Gastroesophageal sphincter (tissue), 4 donors: ENCODE data around the gene HAP1. TPM values are rescaled to one million over a fixed set of nuclear protein-coding genes. Genes with fewer than 3 reads are reported as not detected.

Experiments used
- ATAC-seq: fragments of 150-250 bp; one replicate; pipeline ENCODE4 v1.9.1; 2016; ENCODE audit warnings: mild to moderate bottlenecking, moderate library complexity
- H3K27ac ChIP-seq, 4 donors: fragments of 200-600 bp; sonication (generic) in 3 of 4; 1 replicate in 3 of 4; 2 replicates in 1 of 4; pipeline ENCODE4 v1.5.1; 2016 to 2019
- H3K27me3 ChIP-seq: fragments of 200-600 bp; sonication (generic); one replicate; pipeline ENCODE4 v1.5.1; 2019
- H3K36me3 ChIP-seq, 2 donors: fragments of 200-600 bp; sonication (generic); one replicate each; pipeline ENCODE4 v1.5.1; 2019; ENCODE audit warnings: control low read depth in 1 of 2
- H3K4me1 ChIP-seq, 3 donors: fragments of 200-600 bp; sonication (generic); 1 replicate in 2 of 3; 2 replicates in 1 of 3; pipeline ENCODE4 v1.5.1; 2016 to 2019; ENCODE audit warnings: control low read depth in 2 of 3
- H3K4me3 ChIP-seq, 2 donors: fragments of 200-600 bp; sonication (generic); one replicate each; pipeline ENCODE4 v1.5.1; 2019; ENCODE audit warnings: mild to moderate bottlenecking in 1 of 2, moderate library complexity in 1 of 2
- H3K9me3 ChIP-seq, 3 donors: fragments of 200-600 bp; sonication (generic); one replicate each; pipeline ENCODE4 v1.5.1; 2017 to 2019; ENCODE audit warnings: control low read depth in 2 of 3
- EP300 ChIP-seq: sonication (generic); formaldehyde crosslinking; IDR thresholded peaks from one replicate; pipeline ENCODE4 v1.6.1; 2017; ENCODE audit warnings: antibody characterized with exemption, mild to moderate bottlenecking
- POLR2A ChIP-seq, 2 donors: fragments of 450-650 bp; IDR thresholded peaks; one replicate each; pipeline ENCODE4 v1.6.1; 2017; ENCODE audit warnings: antibody characterized with exemption in 2 of 2, mild to moderate bottlenecking in 2 of 2, moderate library complexity in 1 of 2
- POLR2AphosphoS5 ChIP-seq: sonication (generic); formaldehyde crosslinking; IDR thresholded peaks from one replicate; pipeline ENCODE4 v1.6.1; 2017; ENCODE audit warnings: antibody characterized with exemption
- WGBS, 2 donors: methylation state at CpG; one replicate each; pipeline ENCODE4 v1.1.5; 2018; ENCODE audit warnings: low coverage in 1 of 2; 5-methylcytosine and 5-hydroxymethylcytosine counted together
- total RNA-seq, 4 donors: library from RNA; depleted of rRNA; stranded (reverse); fragments of >200 nt; gene quantifications; one replicate each; pipeline ENCODE4 v1.1.0, GENCODE V29; 2016
- TF ChIP-seq, protein P1 (sequence below), 4 experiments: fragments of 200-600 bp in 2 of 4; fragments of 450-650 bp in 2 of 4; sonication (generic) in 1 of 4; IDR thresholded peaks; one replicate each; pipeline ENCODE4 v1.5.1; 2017 to 2019; ENCODE audit warnings: antibody characterized with exemption in 4 of 4, mild to moderate bottlenecking in 2 of 4, moderate library complexity in 2 of 4

HAP1 gene
- total RNA-seq, 4 donors from 2014 or later = 0.54 TPM; not detected in 3

- no peak for ATAC-seq
- H3K4me1 ChIP-seq = no peaks in the 10 kb centered on the region
- no peaks in the 10 kb centered on the region for H3K27me3 ChIP-seq
- H3K4me3 ChIP-seq = no peak overlapping the region
- TF ChIP-seq POLR2AphosphoS5 (no peak), POLR2A (IDR thresholded peaks at IDR 0.05) (no peak), EP300 (no peak)
- TF ChIP-seq, protein P1, sequence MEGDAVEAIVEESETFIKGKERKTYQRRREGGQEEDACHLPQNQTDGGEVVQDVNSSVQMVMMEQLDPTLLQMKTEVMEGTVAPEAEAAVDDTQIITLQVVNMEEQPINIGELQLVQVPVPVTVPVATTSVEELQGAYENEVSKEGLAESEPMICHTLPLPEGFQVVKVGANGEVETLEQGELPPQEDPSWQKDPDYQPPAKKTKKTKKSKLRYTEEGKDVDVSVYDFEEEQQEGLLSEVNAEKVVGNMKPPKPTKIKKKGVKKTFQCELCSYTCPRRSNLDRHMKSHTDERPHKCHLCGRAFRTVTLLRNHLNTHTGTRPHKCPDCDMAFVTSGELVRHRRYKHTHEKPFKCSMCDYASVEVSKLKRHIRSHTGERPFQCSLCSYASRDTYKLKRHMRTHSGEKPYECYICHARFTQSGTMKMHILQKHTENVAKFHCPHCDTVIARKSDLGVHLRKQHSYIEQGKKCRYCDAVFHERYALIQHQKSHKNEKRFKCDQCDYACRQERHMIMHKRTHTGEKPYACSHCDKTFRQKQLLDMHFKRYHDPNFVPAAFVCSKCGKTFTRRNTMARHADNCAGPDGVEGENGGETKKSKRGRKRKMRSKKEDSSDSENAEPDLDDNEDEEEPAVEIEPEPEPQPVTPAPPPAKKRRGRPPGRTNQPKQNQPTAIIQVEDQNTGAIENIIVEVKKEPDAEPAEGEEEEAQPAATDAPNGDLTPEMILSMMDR (IDR thresholded peaks at IDR 0.05) = no peak
- H3K36me3 ChIP-seq = peaks cover 0 to 96% of the 10 kb centered on the region in 2 donors
- H3K27ac ChIP-seq = no peak overlapping the region
- WGBS, 2 donors = 77% methylated on average over 6 of the region's 9 CpGs; no CpG with 5 or more reads in 1 of the 2 donors
- no peaks in the 10 kb centered on the region for H3K9me3 ChIP-seq
These were observed 24.2 kb upstream of the HAP1 start for GRCh38 chr17:41758601-41759000.

DNA sequence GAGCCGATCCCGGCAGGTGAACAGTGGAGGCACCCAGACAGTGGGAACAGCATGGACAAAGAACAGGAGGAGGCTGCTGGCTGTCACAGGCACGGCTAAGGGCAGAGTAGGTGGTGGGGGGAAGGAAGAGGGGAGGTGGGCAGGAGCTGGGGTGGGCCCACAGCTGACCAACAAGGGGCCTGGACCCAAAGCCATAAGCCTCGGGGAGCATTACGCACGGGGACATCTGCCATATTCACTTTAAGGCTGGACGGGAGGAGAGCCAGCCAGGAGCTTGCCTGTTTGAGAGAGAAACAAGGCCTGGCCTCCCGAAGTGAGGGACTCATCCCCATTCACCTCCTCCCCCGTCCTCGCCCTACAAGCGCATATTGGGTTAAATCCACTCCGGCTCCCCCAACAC, 19.6 kb upstream of the HAP1 start:
- no peaks in the 10 kb centered on the region for H3K27me3 ChIP-seq
- WGBS, 2 donors = 73 to 74% methylated on average over 9 to 10 of the region's 12 CpGs
- H3K27ac ChIP-seq = no peak overlapping the region
- H3K4me1 ChIP-seq = no peaks in the 10 kb centered on the region
- peaks cover 0 to 54% of the 10 kb centered on the region in 2 donors for H3K36me3 ChIP-seq
- no peak for TF ChIP-seq POLR2AphosphoS5
- TF ChIP-seq, protein P1 (IDR thresholded peaks at IDR 0.05) = no peak
- TF ChIP-seq POLR2A (IDR thresholded peaks at IDR 0.05) = no peak
- TF ChIP-seq EP300 = no peak
- no peaks in the 10 kb centered on the region for H3K9me3 ChIP-seq
- ATAC-seq = no peak
- H3K4me3 ChIP-seq = no peak overlapping the region

- 0 to 82% methylated on average over 1 to 3 of the region's 3 CpGs for WGBS, 2 donors
- Histone ChIP-seq H3K27ac (no peak overlapping the region), H3K4me3 (no peak overlapping the region), H3K9me3 (no peaks in the 10 kb centered on the region), H3K36me3 (peaks cover 0 to 26% of the 10 kb centered on the region in 2 donors), H3K4me1 (no peaks in the 10 kb centered on the region), H3K27me3 (peaks cover 6% of the 10 kb centered on the region)
- TF ChIP-seq, protein P1 (IDR thresholded peaks at IDR 0.05) = no peak
- TF ChIP-seq EP300 = no peak
- no peak for TF ChIP-seq POLR2A (IDR thresholded peaks at IDR 0.05)
- TF ChIP-seq POLR2AphosphoS5 = no peak
- no peak for ATAC-seq
These were observed 16.8 kb upstream of the HAP1 start for GRCh38 chr17:41751288-41751687.

DNA sequence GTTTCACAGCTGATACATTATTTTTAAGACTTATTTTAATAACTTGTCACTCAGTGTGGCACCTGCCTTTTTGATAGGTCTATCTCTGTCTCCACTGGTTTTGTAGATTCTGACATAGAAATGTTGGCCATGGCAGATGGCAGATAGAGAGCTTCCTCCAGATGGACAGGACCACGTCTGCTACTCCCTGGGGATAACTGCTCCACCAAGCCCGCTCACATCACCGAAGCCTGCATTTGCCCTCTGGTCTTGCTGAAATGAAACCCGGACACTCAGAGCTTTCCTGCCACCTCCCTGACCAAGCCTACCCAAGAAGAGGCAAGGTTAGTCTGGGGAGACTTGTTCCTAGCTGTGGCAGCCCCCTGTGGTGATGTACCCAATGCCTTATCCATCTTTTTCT, 16.4 kb upstream of the HAP1 start:
- Histone ChIP-seq H3K36me3 (peaks cover 0 to 22% of the 10 kb centered on the region in 2 donors), H3K4me1 (no peaks in the 10 kb centered on the region), H3K4me3 (no peak overlapping the region), H3K27ac (no peak overlapping the region), H3K27me3 (peaks cover 6% of the 10 kb centered on the region), H3K9me3 (no peaks in the 10 kb centered on the region)
- TF ChIP-seq POLR2A (IDR thresholded peaks at IDR 0.05) = no peak
- no peak for TF ChIP-seq EP300
- no peak for ATAC-seq
- WGBS, 2 donors = 70% methylated on average over 2 of the region's 4 CpGs; no CpG with 5 or more reads in 1 of the 2 donors

GRCh38 chr17:41748275-41748674, 13.8 kb upstream of the HAP1 start:
- no peak for ATAC-seq
- H3K9me3 ChIP-seq = no peaks in the 10 kb centered on the region
- WGBS, 2 donors = 65 to 92% methylated on average over 4 to 5 of the region's 6 CpGs
- H3K36me3 ChIP-seq = no peaks in the 10 kb centered on the region
- no peak overlapping the region for H3K4me3 ChIP-seq
- TF ChIP-seq, protein P1 (IDR thresholded peaks at IDR 0.05) = no peak
- TF ChIP-seq POLR2AphosphoS5 (no peak), EP300 (no peak), POLR2A (IDR thresholded peaks at IDR 0.05) (no peak)
- H3K27me3 ChIP-seq = peaks cover 6% of the 10 kb centered on the region
- H3K27ac ChIP-seq = no peak overlapping the region
- no peaks in the 10 kb centered on the region for H3K4me1 ChIP-seq
